Heart left ventricle (tissue), 16 donors: ENCODE measurements around the gene ETV6. TPM values are rescaled to one million over a fixed set of nuclear protein-coding genes. Genes with fewer than 3 reads are reported as not detected.

Source experiments
- ATAC-seq, 4 donors: fragments of 200-7000 bp; cut with Tn5 transposase; one replicate each; pipeline ENCODE4 v1.9.1; 2020 to 2022; ENCODE audit warnings: moderate library complexity in 4 of 4, mild to moderate bottlenecking in 3 of 4, moderate number of reproducible peaks in 1 of 4
- DNase-seq, 5 donors: peaks; one replicate each; pipeline ENCODE4 v3.0.0-alpha.2; 2020
- H3K27ac ChIP-seq, 12 donors: fragments of 200-600 bp; sonication (generic) in 4 of 12; one replicate each; pipeline versions ENCODE4 v1.5.0 to v1.8.0; 2016 to 2022; ENCODE audit warnings: mild to moderate bottlenecking in 2 of 12
- H3K27me3 ChIP-seq, 9 donors: fragments of 200-600 bp; sonication (generic) in 2 of 9; one replicate each; pipeline versions ENCODE4 v1.5.1 to v1.8.0; 2016 to 2022; ENCODE audit warnings: mild to moderate bottlenecking in 3 of 9
- H3K36me3 ChIP-seq, 9 donors: fragments of 200-600 bp; sonication (generic) in 2 of 9; one replicate each; pipeline versions ENCODE4 v1.5.0 to v1.8.0; 2018 to 2022; ENCODE audit warnings: mild to moderate bottlenecking in 2 of 9
- H3K4me1 ChIP-seq, 12 donors: fragments of 200-600 bp; sonication (generic) in 4 of 12; one replicate each; pipeline versions ENCODE4 v1.5.0 to v1.8.0; 2016 to 2022; ENCODE audit warnings: mild to moderate bottlenecking in 3 of 12
- H3K4me3 ChIP-seq, 12 donors: fragments of 200-600 bp; sonication (generic) in 4 of 12; one replicate each; pipeline versions ENCODE4 v1.5.0 to v1.8.0; 2017 to 2022; ENCODE audit warnings: mild to moderate bottlenecking in 9 of 12, moderate library complexity in 4 of 12
- H3K9me3 ChIP-seq, 12 donors: fragments of 200-600 bp; sonication (generic) in 4 of 12; one replicate each; pipeline versions ENCODE4 v1.5.0 to v1.8.0; 2016 to 2022; ENCODE audit warnings: mild to moderate bottlenecking in 1 of 12
- CTCF ChIP-seq, 12 donors: fragments of 200-600 bp; sonication (generic) in 4 of 12; IDR thresholded peaks; one replicate each; pipeline versions ENCODE4 v1.5.0 to v1.8.0; 2018 to 2022; ENCODE audit warnings: antibody characterized with exemption in 12 of 12, mild to moderate bottlenecking in 5 of 12
- POLR2A ChIP-seq, 2 donors: fragments of 450-650 bp; IDR thresholded peaks; one replicate each; pipeline ENCODE4 v1.6.1; 2017; ENCODE audit warnings: antibody characterized with exemption in 2 of 2, mild to moderate bottlenecking in 2 of 2, moderate library complexity in 2 of 2
- WGBS, 4 donors: extraction: QIAGEN DNeasy Blood & Tissue Kit in 2 of 4; methylation state at CpG; one replicate each; pipeline versions ENCODE4 v1.1.5 to v1.1.7; 2013 to 2018; 5-methylcytosine and 5-hydroxymethylcytosine counted together
- intact Hi-C, 10 donors: fragments of 100-400 bp; cut with DNase I; formaldehyde crosslinking; loops; one replicate each; pipeline versions ENCODE4 v1.11.1 to v1.14.2; 2022
- polyA plus RNA-seq, 2 donors: library from polyadenylated mRNA; stranded (reverse); fragments of 200-250 nt; gene quantifications; one replicate each; pipeline ENCODE4 v1.2.3, GENCODE V29; 2013
- total RNA-seq, 9 donors: library from RNA; depleted of rRNA in 2 of 9; stranded (reverse); fragments of >200 nt in 2 of 9; fragmentation: NEBNext Ultra II Directional in 3 of 9; extraction: Animal tissue kit (Norgen Biotek cat#: 25700) in 3 of 9; gene quantifications; one replicate each; pipeline versions ENCODE4 v1.1.0 to v1.2.4, GENCODE V29; 2016 to 2023
- donor health status: ischemic (EF 13 %, LVEDD 7.1; RV severe dilation, severe dysfunction).
- donor health status: healthy with polysubstance abuse.
- donor health status: DM: no; HTN: yes; CAD: no.
- donor health status: DM: no; HTN: no; CAD: no.
- donor health status: ischemic (EF 25% LVEDD 6.9; RV normal size, moderate dysfunction).
- donor health status: ischemic (EF 25% LVEDD 5.7; RV mildly dilated, moderate dysfunction).
- donor health status: healthy.
- donor health status: DM: yes; HTN: yes; CAD: no.
- donor health status: ischemic (EF 35%, LVEDD 5.7; RV mildly dilated, moderate dysfunction).
- donor health status: nonischemic (EF 11% LVEDD 7.7; RV severe dilation, severe dysfunction).
- donor health status: DM: yes; HTN: yes; CAD: no.
- donor health status: PGD.
- donor health status: ischemic (EF 29% LVEDD 5.4; RV normal size, mild dysfunction).
- donor health status: nonischemic (EF 23%, LVEDD 6.1; RV moderate dilation, normal function).

The ETV6 gene
- total and polyA plus RNA-seq, 11 donors: 3.9 to 37.3 (median 12.4) TPM

GRCh38 chr12:11849757-11850504 is 200.5 kb downstream of the ETV6 start:
- DNase-seq (no peak), ATAC-seq (peak in 1 of 4 donors; percentile 26)
- Histone ChIP-seq H3K27ac (no peak overlapping the region), H3K4me1 (peaks cover 0 to 20% (median 2%) of the 10 kb centered on the region in 12 donors), H3K4me3 (no peak overlapping the region), H3K9me3 (no peaks in the 10 kb centered on the region), H3K36me3 (peaks cover 0 to 78% (median 27%) of the 10 kb centered on the region in 9 donors), H3K27me3 (no peaks in the 10 kb centered on the region)
- intact Hi-C loops: no loop called here
- TF ChIP-seq POLR2A (IDR thresholded peaks at IDR 0.05) (no peak), CTCF (IDR thresholded peaks at IDR 0.05) (no peak)
- 89 to 96% (median 95%) methylated on average over 19 of the region's 19 CpGs for WGBS, 4 donors

- WGBS, 4 donors: 75 to 79% (median 76%) methylated on average over 12 of the region's 12 CpGs
- Histone ChIP-seq H3K4me1 (peaks cover 0 to 35% (median 6%) of the 10 kb centered on the region in 12 donors), H3K27ac (peak overlapping the region in 1 of 12 donors; percentile 37), H3K27me3 (no peaks in the 10 kb centered on the region), H3K4me3 (no peak overlapping the region), H3K36me3 (peaks cover 0 to 70% (median 40%) of the 10 kb centered on the region in 9 donors), H3K9me3 (no peaks in the 10 kb centered on the region)
- TF ChIP-seq CTCF (IDR thresholded peaks at IDR 0.05) (no peak), POLR2A (IDR thresholded peaks at IDR 0.05) (no peak)
- no peak for ATAC-seq
- intact Hi-C loops: no loop called here
- DNase-seq: no peak
Measured at GRCh38 chr12:11853126-11853525, 203.7 kb downstream of the ETV6 start.

- no peaks in the 10 kb centered on the region for H3K27me3 ChIP-seq
- intact Hi-C loops: no loop called here
- H3K9me3 ChIP-seq: no peaks in the 10 kb centered on the region
- no peak overlapping the region for H3K4me3 ChIP-seq
- ATAC-seq (no peak), DNase-seq (no peak)
- H3K36me3 ChIP-seq: peaks cover 0 to 64% (median 37%) of the 10 kb centered on the region in 9 donors
- peak overlapping the region in 1 of 12 donors; percentile 86 for H3K27ac ChIP-seq
- peaks cover 0 to 35% (median 6%) of the 10 kb centered on the region in 12 donors for H3K4me1 ChIP-seq
- 91 to 98% (median 94%) methylated on average over 13 of the region's 13 CpGs for WGBS, 4 donors
- TF ChIP-seq POLR2A (IDR thresholded peaks at IDR 0.05) (no peak), CTCF (IDR thresholded peaks at IDR 0.05) (no peak)
Measured at GRCh38 chr12:11854011-11854499, 204.6 kb downstream of the ETV6 start.

GRCh38 chr12:11855983-11856374 is 206.5 kb downstream of the ETV6 start:
- WGBS, 4 donors: 79 to 87% (median 82%) methylated on average over 4 of the region's 4 CpGs
- H3K36me3 ChIP-seq: peaks cover 0 to 58% (median 35%) of the 10 kb centered on the region in 9 donors
- H3K27me3 ChIP-seq: no peaks in the 10 kb centered on the region
- peaks cover 0 to 46% (median 16%) of the 10 kb centered on the region in 12 donors for H3K4me1 ChIP-seq
- ATAC-seq (no peak), DNase-seq (no peak)
- H3K27ac ChIP-seq: peak overlapping the region in 2 of 12 donors; percentile 40 to 86
- TF ChIP-seq POLR2A (IDR thresholded peaks at IDR 0.05) (no peak), CTCF (IDR thresholded peaks at IDR 0.05) (no peak)
- H3K9me3 ChIP-seq: no peaks in the 10 kb centered on the region
- intact Hi-C loops: no loop called here
- H3K4me3 ChIP-seq: no peak overlapping the region
